Measurements from ENCODE around the gene THBS2.

DNA sequence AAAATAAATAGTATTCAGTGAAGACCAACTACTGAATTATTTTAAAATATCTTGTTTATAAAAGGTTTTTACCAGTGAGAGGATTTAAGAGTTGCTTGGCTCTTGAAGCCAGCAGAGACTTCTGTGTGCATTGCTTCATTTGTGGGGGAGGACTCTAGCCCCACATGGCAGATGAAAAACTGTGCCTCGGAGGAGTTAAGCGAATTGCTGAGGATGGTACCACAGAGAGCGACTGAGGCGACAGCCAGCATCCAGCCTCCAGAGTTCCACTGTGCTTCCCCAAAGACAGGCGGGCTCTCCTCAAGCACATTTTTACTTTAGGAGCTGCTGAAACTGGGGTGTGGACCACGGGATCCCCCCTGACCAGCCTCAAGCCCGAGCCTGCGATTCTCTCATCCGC, 80.7 kb downstream of the THBS2 start:
- TF ChIP-seq CTCF (IDR thresholded peaks at IDR 0.05; ENCODE audit: low read length) (no peak), EZH2 (optimal IDR thresholded peaks at IDR 0.05; ENCODE audit: low read depth, low read length) (no peak)
